Esophagus squamous epithelium (tissue), 4 donors: Measurements from ENCODE around the gene FMO5.

Experiments
- POLR2A ChIP-seq, 4 donors: fragments of 450-650 bp; IDR thresholded peaks; one replicate each; pipeline ENCODE4 v1.6.1; 2017; ENCODE audit warnings: antibody characterized with exemption in 4 of 4, mild to moderate bottlenecking in 4 of 4, moderate library complexity in 3 of 4
- TF ChIP-seq, protein P1 (sequence below), 6 experiments: fragments of 450-650 bp in 4 of 6; fragments of 200-600 bp in 2 of 6; sonication (generic) in 2 of 6; IDR thresholded peaks; one replicate each; pipeline ENCODE4 v1.5.1; 2016 to 2019; ENCODE audit warnings: antibody characterized with exemption in 6 of 6, mild to moderate bottlenecking in 4 of 6, moderate library complexity in 4 of 6

GRCh38 chr1:147245586-147246021, 20.5 kb upstream of the FMO5 start:
- TF ChIP-seq, protein P1, sequence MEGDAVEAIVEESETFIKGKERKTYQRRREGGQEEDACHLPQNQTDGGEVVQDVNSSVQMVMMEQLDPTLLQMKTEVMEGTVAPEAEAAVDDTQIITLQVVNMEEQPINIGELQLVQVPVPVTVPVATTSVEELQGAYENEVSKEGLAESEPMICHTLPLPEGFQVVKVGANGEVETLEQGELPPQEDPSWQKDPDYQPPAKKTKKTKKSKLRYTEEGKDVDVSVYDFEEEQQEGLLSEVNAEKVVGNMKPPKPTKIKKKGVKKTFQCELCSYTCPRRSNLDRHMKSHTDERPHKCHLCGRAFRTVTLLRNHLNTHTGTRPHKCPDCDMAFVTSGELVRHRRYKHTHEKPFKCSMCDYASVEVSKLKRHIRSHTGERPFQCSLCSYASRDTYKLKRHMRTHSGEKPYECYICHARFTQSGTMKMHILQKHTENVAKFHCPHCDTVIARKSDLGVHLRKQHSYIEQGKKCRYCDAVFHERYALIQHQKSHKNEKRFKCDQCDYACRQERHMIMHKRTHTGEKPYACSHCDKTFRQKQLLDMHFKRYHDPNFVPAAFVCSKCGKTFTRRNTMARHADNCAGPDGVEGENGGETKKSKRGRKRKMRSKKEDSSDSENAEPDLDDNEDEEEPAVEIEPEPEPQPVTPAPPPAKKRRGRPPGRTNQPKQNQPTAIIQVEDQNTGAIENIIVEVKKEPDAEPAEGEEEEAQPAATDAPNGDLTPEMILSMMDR (IDR thresholded peaks at IDR 0.05), result no peak
- TF ChIP-seq POLR2A (IDR thresholded peaks at IDR 0.05), result no peak
